GM06990 (cell line): ENCODE measurements around the gene RNF215.

ENCODE experiments used
- DNase-seq: peaks from one replicate; pipeline ENCODE4 v3.0.0-alpha.2; 2011; ENCODE audit not compliant: insufficient read length; ENCODE audit errors: extremely low read depth
- H3K27me3 ChIP-seq: replicated peaks from 2 replicates; pipeline ENCODE4 v1.6.0; 2011; ENCODE audit warnings: low read length; ENCODE audit not compliant: control insufficient read depth, insufficient read depth
- H3K36me3 ChIP-seq: 2 replicates; pipeline ENCODE4 v1.5.1; 2011; ENCODE audit warnings: low read length; ENCODE audit not compliant: control insufficient read depth, insufficient read depth
- H3K4me3 ChIP-seq: replicated peaks from 2 replicates; pipeline ENCODE4 v1.5.1; 2011; ENCODE audit warnings: low read depth, mild to moderate bottlenecking, control low read depth, low read length
- CTCF ChIP-seq: IDR thresholded peaks from 2 replicates; pipeline ENCODE4 v1.5.1; 2011; ENCODE audit warnings: low read length, control low read depth, mild to moderate bottlenecking, inconsistent platforms; ENCODE audit not compliant: insufficient read depth, poor library complexity, severe bottlenecking

RNF215 gene

DNA sequence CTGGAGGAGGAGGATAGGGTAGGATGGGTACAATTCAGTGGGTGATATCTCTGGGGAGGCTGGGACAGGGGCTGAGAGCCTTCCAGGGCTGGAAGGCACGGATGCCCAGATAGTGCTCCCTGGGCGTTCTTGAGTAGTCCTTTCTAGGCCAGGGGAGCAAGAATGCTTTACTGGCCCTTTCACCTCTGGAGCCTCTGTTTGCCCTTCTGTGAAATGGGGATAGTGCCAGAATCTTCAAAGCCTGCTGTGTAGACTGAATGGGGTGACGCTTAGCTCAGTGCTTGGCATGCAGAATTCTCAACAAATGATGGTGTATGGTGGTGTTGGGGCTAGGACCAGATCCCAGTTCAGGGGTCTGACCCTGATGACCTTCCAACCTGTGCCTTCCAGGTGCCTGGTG, 46.0 kb upstream of the RNF215 start:
- H3K4me3 ChIP-seq: no peak overlapping the region
- H3K36me3 ChIP-seq: peaks cover 4% of the 10 kb centered on the region
- DNase-seq: no peak
- H3K27me3 ChIP-seq: no peaks in the 10 kb centered on the region
- TF ChIP-seq CTCF: no peak

GRCh38 chr22:30432520-30432919, 45.3 kb upstream of the RNF215 start:
- no peak for TF ChIP-seq CTCF
- no peaks in the 10 kb centered on the region for H3K27me3 ChIP-seq
- DNase-seq: no peak
- no peak overlapping the region for H3K4me3 ChIP-seq
- peaks cover 10% of the 10 kb centered on the region for H3K36me3 ChIP-seq

- DNase-seq: no peak
- Histone ChIP-seq H3K36me3 (peaks cover 11% of the 10 kb centered on the region), H3K4me3 (no peak overlapping the region), H3K27me3 (no peaks in the 10 kb centered on the region)
- no peak for TF ChIP-seq CTCF
Measured at GRCh38 chr22:30432096-30432495, 44.9 kb upstream of the RNF215 start.

DNA sequence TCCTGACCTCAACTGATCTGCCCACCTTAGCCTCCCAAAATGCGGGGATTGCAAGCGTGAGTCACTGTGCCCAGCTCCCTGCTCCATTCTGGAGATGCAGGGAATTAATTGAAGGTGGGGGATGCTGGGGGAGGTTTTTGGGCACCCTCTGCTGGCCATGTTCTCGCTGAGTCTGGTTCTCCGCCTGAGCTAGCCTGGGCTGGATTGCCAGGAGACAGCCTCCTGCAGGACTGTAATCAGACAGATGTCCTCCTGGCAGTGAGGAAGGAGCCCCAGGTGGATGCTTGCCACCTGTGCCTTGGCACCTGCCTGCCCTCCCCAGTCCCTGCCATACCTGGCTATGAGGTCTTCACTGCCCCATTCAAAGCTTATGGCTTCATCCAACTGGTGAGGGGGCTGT, 43.7 kb upstream of the RNF215 start:
- no peaks in the 10 kb centered on the region for H3K27me3 ChIP-seq
- peaks cover 11% of the 10 kb centered on the region for H3K36me3 ChIP-seq
- no peak for DNase-seq
- no peak for TF ChIP-seq CTCF
- no peak overlapping the region for H3K4me3 ChIP-seq

DNA sequence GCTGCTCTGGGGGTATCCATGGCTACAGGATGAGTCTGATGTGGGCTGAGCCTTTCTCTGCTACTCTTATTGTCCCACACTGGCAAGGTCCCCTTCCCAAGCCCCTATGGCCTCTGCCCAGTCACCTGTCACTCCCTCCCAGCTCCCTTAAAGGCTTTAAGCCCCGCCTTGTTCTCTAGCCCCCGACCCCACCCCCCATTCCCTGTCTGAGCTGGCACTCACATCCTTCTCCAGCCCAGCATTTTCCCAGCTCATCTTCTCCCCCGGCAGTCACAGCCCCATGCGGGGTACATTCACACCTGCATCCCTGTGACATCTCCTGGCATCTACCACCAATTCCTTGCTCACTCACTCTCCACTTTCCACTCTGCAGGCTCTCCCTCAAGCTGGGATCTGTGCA, 42.7 kb upstream of the RNF215 start:
- no peak for DNase-seq
- Histone ChIP-seq H3K36me3 (peaks cover 11% of the 10 kb centered on the region), H3K27me3 (no peaks in the 10 kb centered on the region), H3K4me3 (no peak overlapping the region)
- TF ChIP-seq CTCF: no peak

- Histone ChIP-seq H3K4me3 (no peak overlapping the region), H3K27me3 (no peaks in the 10 kb centered on the region), H3K36me3 (peaks cover 11% of the 10 kb centered on the region)
- TF ChIP-seq CTCF: no peak
- DNase-seq: no peak
Measured at GRCh38 chr22:30427871-30428270, 40.7 kb upstream of the RNF215 start.
